HEK293 (cell line): ENCODE data around the gene NELL2.

Experiments used
- TRIM28 ChIP-seq: IDR thresholded peaks from 2 replicates; pipeline ENCODE4 v1.6.1; 2011; ENCODE audit warnings: low read length, control low read depth, borderline replicate concordance
- ZNF274 ChIP-seq, 2 experiments: fragments of 200-500 bp in 1 of 2; fragments of 450-650 bp in 1 of 2; sonication (Bioruptor generic) in 1 of 2; formaldehyde crosslinking in 1 of 2; IDR thresholded peaks; 2 replicates each; pipeline versions ENCODE4 v1.5.1 to v1.6.1; 2014 to 2016; ENCODE audit warnings: borderline replicate concordance in 1 of 2, inconsistent platforms in 1 of 2, low read length in 1 of 2, missing biosample characterization in 1 of 2, missing genetic modification characterization in 1 of 2
- ZNF335 ChIP-seq: fragments of 450-650 bp; formaldehyde crosslinking; conservative IDR thresholded peaks from 2 replicates; pipeline ENCODE4 v1.5.1; 2016; ENCODE audit warnings: missing biosample characterization, missing genetic modification characterization
- ZNF561 ChIP-seq: fragments of 450-650 bp; IDR thresholded peaks from 2 replicates; pipeline ENCODE4 v1.5.1; 2018; ENCODE audit warnings: missing biosample characterization, missing genetic modification characterization, borderline replicate concordance
- ZNF610 ChIP-seq: fragments of 450-650 bp; formaldehyde crosslinking; IDR thresholded peaks from 2 replicates; pipeline ENCODE4 v1.5.1; 2016; ENCODE audit warnings: missing biosample characterization, missing genetic modification characterization, borderline replicate concordance
- ZNF776 ChIP-seq: fragments of 450-650 bp; formaldehyde crosslinking; IDR thresholded peaks from 2 replicates; pipeline ENCODE4 v1.5.0; 2017; ENCODE audit warnings: missing biosample characterization, missing genetic modification characterization, borderline replicate concordance
- TF ChIP-seq, protein P1 (sequence below): sonication (generic); formaldehyde crosslinking; IDR thresholded peaks from 2 replicates; pipeline ENCODE4 v1.8.1; 2022; ENCODE audit warnings: mild to moderate bottlenecking, moderate library complexity, missing genetic modification reagents
- TF ChIP-seq, protein P2 (sequence below): fragments of 450-650 bp; formaldehyde crosslinking; IDR thresholded peaks from 2 replicates; pipeline ENCODE4 v1.5.1; 2016; ENCODE audit warnings: missing biosample characterization, missing genetic modification characterization, low read depth
- TF ChIP-seq, protein P3 (sequence below): fragments of 450-650 bp; formaldehyde crosslinking; IDR thresholded peaks from 2 replicates; pipeline ENCODE4 v1.5.1; 2016; ENCODE audit warnings: missing biosample characterization, missing genetic modification characterization, borderline replicate concordance
- TF ChIP-seq, protein P4 (sequence below): fragments of 450-650 bp; formaldehyde crosslinking; IDR thresholded peaks from 2 replicates; pipeline ENCODE4 v1.5.1; 2016; ENCODE audit warnings: missing biosample characterization, missing genetic modification characterization

DNA sequence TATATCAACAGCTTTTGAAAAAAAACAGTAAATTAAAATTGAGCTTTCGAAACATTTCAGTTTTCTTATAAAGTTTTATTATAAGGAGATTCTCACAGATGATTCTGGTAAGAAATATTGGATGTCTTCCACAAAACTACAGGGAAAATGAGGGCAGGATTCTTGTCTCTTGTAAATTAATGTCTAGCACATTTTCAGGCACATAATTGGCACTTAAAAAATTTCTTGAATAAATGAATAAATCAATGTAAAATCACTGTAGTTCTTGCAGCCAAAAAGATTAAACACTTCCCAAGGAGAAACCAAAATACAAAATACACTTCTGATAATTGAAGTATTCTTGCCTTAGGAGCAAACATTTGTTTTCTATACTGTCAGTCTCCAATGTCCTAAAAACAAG, 164.4 kb downstream of the NELL2 start:
- TF ChIP-seq ZNF610 (tag by site-specific recombination) (no peak), TRIM28 (no peak), ZNF561 (no peak), ZNF274 (IDR thresholded peaks at IDR 0.05; ENCODE audit: low read length) (no peak), ZNF274 (tag by site-specific recombination; IDR thresholded peaks at IDR 0.05; ENCODE audit: borderline replicate concordance) (no peak), ZNF335 (tag by site-specific recombination) (no peak), ZNF776 (no peak)
- TF ChIP-seq, protein P1, sequence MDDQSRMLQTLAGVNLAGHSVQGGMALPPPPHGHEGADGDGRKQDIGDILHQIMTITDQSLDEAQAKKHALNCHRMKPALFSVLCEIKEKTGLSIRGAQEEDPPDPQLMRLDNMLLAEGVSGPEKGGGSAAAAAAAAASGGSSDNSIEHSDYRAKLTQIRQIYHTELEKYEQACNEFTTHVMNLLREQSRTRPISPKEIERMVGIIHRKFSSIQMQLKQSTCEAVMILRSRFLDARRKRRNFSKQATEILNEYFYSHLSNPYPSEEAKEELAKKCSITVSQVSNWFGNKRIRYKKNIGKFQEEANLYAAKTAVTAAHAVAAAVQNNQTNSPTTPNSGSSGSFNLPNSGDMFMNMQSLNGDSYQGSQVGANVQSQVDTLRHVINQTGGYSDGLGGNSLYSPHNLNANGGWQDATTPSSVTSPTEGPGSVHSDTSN = no peak
- TF ChIP-seq, protein P2, sequence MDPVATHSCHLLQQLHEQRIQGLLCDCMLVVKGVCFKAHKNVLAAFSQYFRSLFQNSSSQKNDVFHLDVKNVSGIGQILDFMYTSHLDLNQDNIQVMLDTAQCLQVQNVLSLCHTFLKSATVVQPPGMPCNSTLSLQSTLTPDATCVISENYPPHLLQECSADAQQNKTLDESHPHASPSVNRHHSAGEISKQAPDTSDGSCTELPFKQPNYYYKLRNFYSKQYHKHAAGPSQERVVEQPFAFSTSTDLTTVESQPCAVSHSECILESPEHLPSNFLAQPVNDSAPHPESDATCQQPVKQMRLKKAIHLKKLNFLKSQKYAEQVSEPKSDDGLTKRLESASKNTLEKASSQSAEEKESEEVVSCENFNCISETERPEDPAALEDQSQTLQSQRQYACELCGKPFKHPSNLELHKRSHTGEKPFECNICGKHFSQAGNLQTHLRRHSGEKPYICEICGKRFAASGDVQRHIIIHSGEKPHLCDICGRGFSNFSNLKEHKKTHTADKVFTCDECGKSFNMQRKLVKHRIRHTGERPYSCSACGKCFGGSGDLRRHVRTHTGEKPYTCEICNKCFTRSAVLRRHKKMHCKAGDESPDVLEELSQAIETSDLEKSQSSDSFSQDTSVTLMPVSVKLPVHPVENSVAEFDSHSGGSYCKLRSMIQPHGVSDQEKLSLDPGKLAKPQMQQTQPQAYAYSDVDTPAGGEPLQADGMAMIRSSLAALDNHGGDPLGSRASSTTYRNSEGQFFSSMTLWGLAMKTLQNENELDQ (tag by site-specific recombination) = no peak
- TF ChIP-seq, protein P3, sequence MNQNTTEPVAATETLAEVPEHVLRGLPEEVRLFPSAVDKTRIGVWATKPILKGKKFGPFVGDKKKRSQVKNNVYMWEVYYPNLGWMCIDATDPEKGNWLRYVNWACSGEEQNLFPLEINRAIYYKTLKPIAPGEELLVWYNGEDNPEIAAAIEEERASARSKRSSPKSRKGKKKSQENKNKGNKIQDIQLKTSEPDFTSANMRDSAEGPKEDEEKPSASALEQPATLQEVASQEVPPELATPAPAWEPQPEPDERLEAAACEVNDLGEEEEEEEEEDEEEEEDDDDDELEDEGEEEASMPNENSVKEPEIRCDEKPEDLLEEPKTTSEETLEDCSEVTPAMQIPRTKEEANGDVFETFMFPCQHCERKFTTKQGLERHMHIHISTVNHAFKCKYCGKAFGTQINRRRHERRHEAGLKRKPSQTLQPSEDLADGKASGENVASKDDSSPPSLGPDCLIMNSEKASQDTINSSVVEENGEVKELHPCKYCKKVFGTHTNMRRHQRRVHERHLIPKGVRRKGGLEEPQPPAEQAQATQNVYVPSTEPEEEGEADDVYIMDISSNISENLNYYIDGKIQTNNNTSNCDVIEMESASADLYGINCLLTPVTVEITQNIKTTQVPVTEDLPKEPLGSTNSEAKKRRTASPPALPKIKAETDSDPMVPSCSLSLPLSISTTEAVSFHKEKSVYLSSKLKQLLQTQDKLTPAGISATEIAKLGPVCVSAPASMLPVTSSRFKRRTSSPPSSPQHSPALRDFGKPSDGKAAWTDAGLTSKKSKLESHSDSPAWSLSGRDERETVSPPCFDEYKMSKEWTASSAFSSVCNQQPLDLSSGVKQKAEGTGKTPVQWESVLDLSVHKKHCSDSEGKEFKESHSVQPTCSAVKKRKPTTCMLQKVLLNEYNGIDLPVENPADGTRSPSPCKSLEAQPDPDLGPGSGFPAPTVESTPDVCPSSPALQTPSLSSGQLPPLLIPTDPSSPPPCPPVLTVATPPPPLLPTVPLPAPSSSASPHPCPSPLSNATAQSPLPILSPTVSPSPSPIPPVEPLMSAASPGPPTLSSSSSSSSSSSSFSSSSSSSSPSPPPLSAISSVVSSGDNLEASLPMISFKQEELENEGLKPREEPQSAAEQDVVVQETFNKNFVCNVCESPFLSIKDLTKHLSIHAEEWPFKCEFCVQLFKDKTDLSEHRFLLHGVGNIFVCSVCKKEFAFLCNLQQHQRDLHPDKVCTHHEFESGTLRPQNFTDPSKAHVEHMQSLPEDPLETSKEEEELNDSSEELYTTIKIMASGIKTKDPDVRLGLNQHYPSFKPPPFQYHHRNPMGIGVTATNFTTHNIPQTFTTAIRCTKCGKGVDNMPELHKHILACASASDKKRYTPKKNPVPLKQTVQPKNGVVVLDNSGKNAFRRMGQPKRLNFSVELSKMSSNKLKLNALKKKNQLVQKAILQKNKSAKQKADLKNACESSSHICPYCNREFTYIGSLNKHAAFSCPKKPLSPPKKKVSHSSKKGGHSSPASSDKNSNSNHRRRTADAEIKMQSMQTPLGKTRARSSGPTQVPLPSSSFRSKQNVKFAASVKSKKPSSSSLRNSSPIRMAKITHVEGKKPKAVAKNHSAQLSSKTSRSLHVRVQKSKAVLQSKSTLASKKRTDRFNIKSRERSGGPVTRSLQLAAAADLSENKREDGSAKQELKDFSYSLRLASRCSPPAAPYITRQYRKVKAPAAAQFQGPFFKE = no peak
- TF ChIP-seq, protein P4, sequence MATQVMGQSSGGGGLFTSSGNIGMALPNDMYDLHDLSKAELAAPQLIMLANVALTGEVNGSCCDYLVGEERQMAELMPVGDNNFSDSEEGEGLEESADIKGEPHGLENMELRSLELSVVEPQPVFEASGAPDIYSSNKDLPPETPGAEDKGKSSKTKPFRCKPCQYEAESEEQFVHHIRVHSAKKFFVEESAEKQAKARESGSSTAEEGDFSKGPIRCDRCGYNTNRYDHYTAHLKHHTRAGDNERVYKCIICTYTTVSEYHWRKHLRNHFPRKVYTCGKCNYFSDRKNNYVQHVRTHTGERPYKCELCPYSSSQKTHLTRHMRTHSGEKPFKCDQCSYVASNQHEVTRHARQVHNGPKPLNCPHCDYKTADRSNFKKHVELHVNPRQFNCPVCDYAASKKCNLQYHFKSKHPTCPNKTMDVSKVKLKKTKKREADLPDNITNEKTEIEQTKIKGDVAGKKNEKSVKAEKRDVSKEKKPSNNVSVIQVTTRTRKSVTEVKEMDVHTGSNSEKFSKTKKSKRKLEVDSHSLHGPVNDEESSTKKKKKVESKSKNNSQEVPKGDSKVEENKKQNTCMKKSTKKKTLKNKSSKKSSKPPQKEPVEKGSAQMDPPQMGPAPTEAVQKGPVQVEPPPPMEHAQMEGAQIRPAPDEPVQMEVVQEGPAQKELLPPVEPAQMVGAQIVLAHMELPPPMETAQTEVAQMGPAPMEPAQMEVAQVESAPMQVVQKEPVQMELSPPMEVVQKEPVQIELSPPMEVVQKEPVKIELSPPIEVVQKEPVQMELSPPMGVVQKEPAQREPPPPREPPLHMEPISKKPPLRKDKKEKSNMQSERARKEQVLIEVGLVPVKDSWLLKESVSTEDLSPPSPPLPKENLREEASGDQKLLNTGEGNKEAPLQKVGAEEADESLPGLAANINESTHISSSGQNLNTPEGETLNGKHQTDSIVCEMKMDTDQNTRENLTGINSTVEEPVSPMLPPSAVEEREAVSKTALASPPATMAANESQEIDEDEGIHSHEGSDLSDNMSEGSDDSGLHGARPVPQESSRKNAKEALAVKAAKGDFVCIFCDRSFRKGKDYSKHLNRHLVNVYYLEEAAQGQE = no peak
